B cell (primary cell): ENCODE results near the gene NLGN1. TPM values are rescaled to one million over a fixed set of nuclear protein-coding genes. Genes with fewer than 3 reads are reported as not detected.

ENCODE experiments used
- ATAC-seq: fragments of 200-7000 bp; cut with Tn5 transposase; one replicate; pipeline ENCODE4 v1.10.0; 2021; ENCODE audit warnings: low read depth, mild to moderate bottlenecking, moderate number of reproducible peaks, moderate library complexity
- CTCF ChIA-PET: fragments of 350-600 bp; sonication (Branson Sonifier 250); formaldehyde crosslinking; loops from one replicate; lab custom pipeline; 2021; ENCODE audit warnings: antibody characterized with exemption, inconsistent platforms; lab: Charles Lee
- POLR2A ChIA-PET: fragments of 350-600 bp; sonication (Branson Sonifier 250); formaldehyde crosslinking; loops from one replicate; lab custom pipeline; 2021; ENCODE audit warnings: antibody characterized with exemption; lab: Charles Lee
- DNase-seq: peaks from one replicate; pipeline ENCODE4 v3.0.0; 2013
- H2AFZ ChIP-seq: 2 replicates; pipeline ENCODE4 v1.6.1; 2012; ENCODE audit warnings: mild to moderate bottlenecking, low read depth, low read length; ENCODE audit not compliant: insufficient read depth, poor library complexity, severe bottlenecking
- H3K27ac ChIP-seq, 2 donors: 1 replicate in 1 of 2; 2 replicates in 1 of 2; pipeline ENCODE4 v1.5.1; 2012 to 2013; ENCODE audit warnings: low read length in 2 of 2, mild to moderate bottlenecking in 2 of 2, moderate library complexity in 1 of 2
- H3K27me3 ChIP-seq, 4 experiments: fragments of 200-600 bp in 1 of 4; sonication (generic) in 1 of 4; replicated peaks in 1 of 4; 1 replicate in 2 of 4; 2 replicates in 2 of 4; pipeline versions ENCODE4 v1.6.1 to v1.7.0; 2013 to 2016; ENCODE audit warnings: low read length in 3 of 4, mild to moderate bottlenecking in 2 of 4, mixed read lengths in 1 of 4, moderate library complexity in 1 of 4; ENCODE audit not compliant: insufficient read depth in 4 of 4, control insufficient read depth in 3 of 4; ENCODE audit errors: control extremely low read depth in 1 of 4
- H3K36me3 ChIP-seq, 2 experiments: replicated peaks in 1 of 2; 1 replicate in 1 of 2; 2 replicates in 1 of 2; pipeline versions ENCODE4 v1.6.1 to v1.7.1; 2013; ENCODE audit warnings: low read length in 1 of 2; ENCODE audit not compliant: insufficient read depth in 2 of 2, control insufficient read depth in 1 of 2; ENCODE audit errors: control extremely low read depth in 1 of 2, extremely low read depth in 1 of 2
- H3K4me1 ChIP-seq, 2 donors: fragments of 200-600 bp in 1 of 2; sonication (generic) in 1 of 2; 1 replicate in 1 of 2; 2 replicates in 1 of 2; pipeline versions ENCODE4 v1.5.1 to v1.6.1; 2013 to 2017; ENCODE audit warnings: low read length in 2 of 2; ENCODE audit not compliant: control insufficient read depth in 2 of 2, insufficient read depth in 2 of 2
- H3K4me2 ChIP-seq: replicated peaks from 2 replicates; pipeline ENCODE3; 2012; ENCODE audit warnings: mild to moderate bottlenecking, low read depth, low read length; ENCODE audit not compliant: poor library complexity, severe bottlenecking
- H3K4me3 ChIP-seq, 5 experiments: fragments of 200-600 bp in 1 of 5; sonication (generic) in 1 of 5; 1 replicate in 3 of 5; 2 replicates in 2 of 5; pipeline versions ENCODE4 v1.5.1 to v1.7.0; 2011 to 2016; ENCODE audit warnings: low read length in 4 of 5, mild to moderate bottlenecking in 4 of 5, low read depth in 2 of 5, control low read depth in 1 of 5, moderate library complexity in 1 of 5; ENCODE audit not compliant: insufficient read depth in 1 of 5; ENCODE audit errors: control extremely low read depth in 1 of 5, extremely low read depth in 1 of 5
- H3K79me2 ChIP-seq: fragments of 200-600 bp; sonication (generic); one replicate; pipeline ENCODE4 v1.6.0; 2016; ENCODE audit warnings: low read length; ENCODE audit not compliant: control insufficient read depth, insufficient read depth
- H3K9ac ChIP-seq: fragments of 200-600 bp; sonication (generic); 2 replicates; pipeline ENCODE4 v1.6.1; 2017; ENCODE audit warnings: mild to moderate bottlenecking, low read length, moderate library complexity
- H3K9me3 ChIP-seq, 3 donors: one replicate each; pipeline versions ENCODE4 v1.6.1 to v1.7.1; 2013; ENCODE audit warnings: low read length in 2 of 3; ENCODE audit not compliant: control insufficient read depth in 2 of 3, insufficient read depth in 1 of 3; ENCODE audit errors: control extremely low read depth in 1 of 3
- H4K20me1 ChIP-seq: 2 replicates; pipeline ENCODE4 v1.6.0; 2012; ENCODE audit warnings: mild to moderate bottlenecking, low read length; ENCODE audit not compliant: insufficient read depth, control insufficient read depth, poor library complexity, severe bottlenecking
- H3K27ac Mint-ChIP-seq: one replicate; pipeline ENCODE4 v1.8.0; 2021; ENCODE audit warnings: mixed read lengths
- H3K27me3 Mint-ChIP-seq: one replicate; pipeline ENCODE4 v1.8.0; 2021; ENCODE audit warnings: mixed read lengths
- H3K4me1 Mint-ChIP-seq: one replicate; pipeline ENCODE4 v1.8.0; 2021; ENCODE audit warnings: mixed read lengths
- H3K4me3 Mint-ChIP-seq: one replicate; pipeline ENCODE4 v1.8.0; 2021; ENCODE audit warnings: mixed read lengths
- H3K9me3 Mint-ChIP-seq: one replicate; pipeline ENCODE4 v1.8.0; 2022; ENCODE audit warnings: mixed read lengths; ENCODE audit not compliant: insufficient read depth
- EZH2 ChIP-seq: IDR thresholded peaks from 2 replicates; pipeline ENCODE4 v1.6.1; 2012; ENCODE audit warnings: borderline replicate concordance, low read depth, mild to moderate bottlenecking, moderate library complexity, low read length; ENCODE audit not compliant: insufficient read depth, poor library complexity, severe bottlenecking
- WGBS: methylation state at CpG from one replicate; pipeline ENCODE4 v1.1.5; 2013; ENCODE audit warnings: missing lambda C conversion rate; ENCODE audit not compliant: insufficient coverage; 5-methylcytosine and 5-hydroxymethylcytosine counted together
- intact Hi-C: fragments of 100-400 bp; cut with micrococcal nuclease; formaldehyde crosslinking; loops from one replicate; pipeline ENCODE4 v1.10.0; 2022
- polyA plus RNA-seq: library from polyadenylated mRNA; depleted of rRNA; stranded (reverse); fragments of >200 nt; gene quantifications from 2 replicates; pipeline ENCODE4 v1.2.3, GENCODE V29; 2012
- total RNA-seq, 2 donors: library from RNA; stranded (reverse); fragments of 120-200 nt in 1 of 2; gene quantifications; 1 replicate in 1 of 2; 2 replicates in 1 of 2; pipeline versions ENCODE4 v1.2.3 to v1.2.4, GENCODE V29; 2013 to 2022
- TF ChIP-seq, protein P1 (sequence below): fragments of 200-600 bp; IDR thresholded peaks from one replicate; pipeline ENCODE4 v1.8.0; 2022; ENCODE audit warnings: antibody characterized with exemption, mild to moderate bottlenecking

The NLGN1 gene
- total and polyA plus RNA-seq, 2 donors (not counting 1 experiment from before 2014, with no cell fraction given) = not detected

DNA sequence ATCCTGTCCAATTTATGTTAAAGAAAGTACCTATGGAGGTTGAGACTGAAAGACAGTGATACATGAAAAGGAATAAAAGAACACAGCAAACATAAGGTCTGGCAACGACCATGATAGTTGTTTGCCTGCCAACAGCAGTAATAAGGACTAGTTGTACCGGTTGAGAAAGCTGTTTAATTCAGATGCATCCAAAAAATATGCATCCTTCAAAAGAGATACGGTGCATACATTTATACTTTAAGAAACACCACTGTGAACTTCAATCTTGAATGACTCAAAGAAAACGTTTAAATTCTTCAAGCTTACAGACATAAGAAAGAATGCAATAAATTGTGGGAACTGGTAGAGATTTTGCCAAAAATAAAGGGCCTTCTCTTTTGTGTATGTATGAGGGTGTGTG, 492.1 kb downstream of the NLGN1 start:
- peaks cover 7% of the 10 kb centered on the region for H3K9me3 Mint-ChIP-seq
- no peaks in the 10 kb centered on the region for H4K20me1 ChIP-seq
- WGBS = 86% methylated on average over 2 of the region's 4 CpGs
- H3K4me2 ChIP-seq = no peak overlapping the region
- no peak overlapping the region for H3K4me3 Mint-ChIP-seq
- no peak for ATAC-seq
- no peaks in the 10 kb centered on the region for H3K36me3 ChIP-seq
- ChIA-PET CTCF (no interaction called here), POLR2A (no interaction called here)
- no peaks in the 10 kb centered on the region for H3K9me3 ChIP-seq
- TF ChIP-seq EZH2 = no peak
- TF ChIP-seq, protein P1, sequence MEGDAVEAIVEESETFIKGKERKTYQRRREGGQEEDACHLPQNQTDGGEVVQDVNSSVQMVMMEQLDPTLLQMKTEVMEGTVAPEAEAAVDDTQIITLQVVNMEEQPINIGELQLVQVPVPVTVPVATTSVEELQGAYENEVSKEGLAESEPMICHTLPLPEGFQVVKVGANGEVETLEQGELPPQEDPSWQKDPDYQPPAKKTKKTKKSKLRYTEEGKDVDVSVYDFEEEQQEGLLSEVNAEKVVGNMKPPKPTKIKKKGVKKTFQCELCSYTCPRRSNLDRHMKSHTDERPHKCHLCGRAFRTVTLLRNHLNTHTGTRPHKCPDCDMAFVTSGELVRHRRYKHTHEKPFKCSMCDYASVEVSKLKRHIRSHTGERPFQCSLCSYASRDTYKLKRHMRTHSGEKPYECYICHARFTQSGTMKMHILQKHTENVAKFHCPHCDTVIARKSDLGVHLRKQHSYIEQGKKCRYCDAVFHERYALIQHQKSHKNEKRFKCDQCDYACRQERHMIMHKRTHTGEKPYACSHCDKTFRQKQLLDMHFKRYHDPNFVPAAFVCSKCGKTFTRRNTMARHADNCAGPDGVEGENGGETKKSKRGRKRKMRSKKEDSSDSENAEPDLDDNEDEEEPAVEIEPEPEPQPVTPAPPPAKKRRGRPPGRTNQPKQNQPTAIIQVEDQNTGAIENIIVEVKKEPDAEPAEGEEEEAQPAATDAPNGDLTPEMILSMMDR = no peak
- no peak overlapping the region for H3K9ac ChIP-seq
- H3K4me1 Mint-ChIP-seq = no peaks in the 10 kb centered on the region
- DNase-seq = no peak
- H3K27me3 Mint-ChIP-seq = no peaks in the 10 kb centered on the region
- intact Hi-C loops = no loop called here
- H3K79me2 ChIP-seq = no peaks in the 10 kb centered on the region
- H3K4me3 ChIP-seq = no peak overlapping the region
- no peak overlapping the region for H3K27ac ChIP-seq
- H3K27me3 ChIP-seq = no peaks in the 10 kb centered on the region
- no peak overlapping the region for H3K27ac Mint-ChIP-seq
- no peaks in the 10 kb centered on the region for H3K4me1 ChIP-seq
- H2AFZ ChIP-seq = no peak overlapping the region

DNA sequence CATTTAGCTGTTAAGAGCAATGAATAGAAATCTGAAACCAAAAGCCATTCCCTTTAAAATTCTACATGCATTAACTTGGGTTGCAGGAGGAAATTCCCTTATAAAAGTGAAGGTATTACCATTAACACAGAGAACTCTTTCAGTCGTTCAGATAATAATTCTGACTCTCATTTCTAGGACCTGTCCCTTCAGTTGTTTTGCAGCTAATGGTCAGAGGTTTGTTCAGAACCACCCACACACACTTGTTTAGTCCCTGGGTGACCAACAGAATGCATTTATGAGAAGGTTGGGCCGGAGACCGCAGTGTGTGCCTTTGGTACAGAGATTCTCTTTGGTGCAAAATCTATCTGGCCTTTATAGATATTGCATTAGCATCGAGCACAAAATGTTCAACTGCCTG, 492.5 kb downstream of the NLGN1 start:
- Mint-ChIP-seq H3K27me3 (no peaks in the 10 kb centered on the region), H3K4me1 (no peaks in the 10 kb centered on the region), H3K27ac (no peak overlapping the region), H3K9me3 (peaks cover 7% of the 10 kb centered on the region), H3K4me3 (no peak overlapping the region)
- Histone ChIP-seq H3K9me3 (no peaks in the 10 kb centered on the region), H3K27me3 (no peaks in the 10 kb centered on the region), H4K20me1 (no peaks in the 10 kb centered on the region), H3K4me1 (no peaks in the 10 kb centered on the region), H3K4me3 (no peak overlapping the region), H3K27ac (no peak overlapping the region), H3K4me2 (no peak overlapping the region), H2AFZ (no peak overlapping the region), H3K9ac (no peak overlapping the region), H3K79me2 (no peaks in the 10 kb centered on the region), H3K36me3 (no peaks in the 10 kb centered on the region)
- intact Hi-C loops = no loop called here
- ATAC-seq (no peak), DNase-seq (no peak)
- POLR2A ChIA-PET = no interaction called here
- WGBS = 62% methylated on average over 2 of the region's 4 CpGs
- CTCF ChIA-PET = no interaction called here
- no peak for TF ChIP-seq EZH2
- TF ChIP-seq, protein P1 = no peak
